WI38 (cell line): ENCODE data around the gene KRT25.

Experiments used
- H3K4me3 ChIP-seq: 2 replicates; pipeline ENCODE4 v1.5.1; 2011; ENCODE audit warnings: low read depth, mild to moderate bottlenecking, control low read depth, low read length
- TF ChIP-seq, protein P1 (sequence below): IDR thresholded peaks from 2 replicates; pipeline ENCODE4 v1.5.1; 2012; ENCODE audit warnings: low read depth, mild to moderate bottlenecking, control low read depth, low read length

KRT25 gene

DNA sequence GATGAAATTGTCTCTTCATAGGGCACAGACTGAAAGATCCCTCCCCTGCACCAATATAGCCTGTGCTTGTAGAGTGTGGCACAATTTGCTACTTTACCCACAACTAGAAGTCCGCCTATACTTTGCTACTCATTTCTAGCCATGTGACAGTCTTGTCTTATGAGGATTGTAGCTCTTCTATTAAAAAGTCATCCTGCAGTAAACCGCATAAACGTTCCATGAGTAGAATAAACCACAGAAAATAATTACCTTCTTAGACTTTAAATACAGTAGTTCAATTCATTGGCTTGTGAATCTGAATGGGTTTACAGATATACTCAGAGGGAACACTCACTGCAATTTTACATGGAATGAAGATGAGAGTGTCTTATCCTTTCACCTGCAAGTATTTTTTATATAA is 22.8 kb upstream of the KRT25 start:
- TF ChIP-seq, protein P1, sequence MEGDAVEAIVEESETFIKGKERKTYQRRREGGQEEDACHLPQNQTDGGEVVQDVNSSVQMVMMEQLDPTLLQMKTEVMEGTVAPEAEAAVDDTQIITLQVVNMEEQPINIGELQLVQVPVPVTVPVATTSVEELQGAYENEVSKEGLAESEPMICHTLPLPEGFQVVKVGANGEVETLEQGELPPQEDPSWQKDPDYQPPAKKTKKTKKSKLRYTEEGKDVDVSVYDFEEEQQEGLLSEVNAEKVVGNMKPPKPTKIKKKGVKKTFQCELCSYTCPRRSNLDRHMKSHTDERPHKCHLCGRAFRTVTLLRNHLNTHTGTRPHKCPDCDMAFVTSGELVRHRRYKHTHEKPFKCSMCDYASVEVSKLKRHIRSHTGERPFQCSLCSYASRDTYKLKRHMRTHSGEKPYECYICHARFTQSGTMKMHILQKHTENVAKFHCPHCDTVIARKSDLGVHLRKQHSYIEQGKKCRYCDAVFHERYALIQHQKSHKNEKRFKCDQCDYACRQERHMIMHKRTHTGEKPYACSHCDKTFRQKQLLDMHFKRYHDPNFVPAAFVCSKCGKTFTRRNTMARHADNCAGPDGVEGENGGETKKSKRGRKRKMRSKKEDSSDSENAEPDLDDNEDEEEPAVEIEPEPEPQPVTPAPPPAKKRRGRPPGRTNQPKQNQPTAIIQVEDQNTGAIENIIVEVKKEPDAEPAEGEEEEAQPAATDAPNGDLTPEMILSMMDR, result no peak
- no peak overlapping the region for H3K4me3 ChIP-seq

DNA sequence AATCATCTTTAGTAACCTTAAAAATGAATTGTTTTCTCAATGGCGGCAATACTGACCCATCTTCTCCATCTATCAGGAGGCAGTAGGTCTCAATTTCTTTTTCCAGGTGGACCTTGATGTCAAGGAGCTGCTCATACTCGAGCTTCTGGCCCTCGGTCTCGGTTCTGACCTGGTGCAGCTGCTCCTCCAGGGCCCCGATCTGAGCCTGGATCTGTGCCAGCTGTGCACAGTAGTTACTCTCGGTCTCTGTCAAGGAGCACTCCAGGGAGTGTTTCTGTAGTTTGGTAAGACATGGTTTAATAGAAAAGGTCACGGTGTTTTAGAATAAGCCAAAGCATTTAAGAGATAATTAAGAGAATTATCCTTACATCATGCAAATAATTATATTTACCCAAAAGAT is 22.3 kb upstream of the KRT25 start:
- no peak overlapping the region for H3K4me3 ChIP-seq
- TF ChIP-seq, protein P1, result no peak

DNA sequence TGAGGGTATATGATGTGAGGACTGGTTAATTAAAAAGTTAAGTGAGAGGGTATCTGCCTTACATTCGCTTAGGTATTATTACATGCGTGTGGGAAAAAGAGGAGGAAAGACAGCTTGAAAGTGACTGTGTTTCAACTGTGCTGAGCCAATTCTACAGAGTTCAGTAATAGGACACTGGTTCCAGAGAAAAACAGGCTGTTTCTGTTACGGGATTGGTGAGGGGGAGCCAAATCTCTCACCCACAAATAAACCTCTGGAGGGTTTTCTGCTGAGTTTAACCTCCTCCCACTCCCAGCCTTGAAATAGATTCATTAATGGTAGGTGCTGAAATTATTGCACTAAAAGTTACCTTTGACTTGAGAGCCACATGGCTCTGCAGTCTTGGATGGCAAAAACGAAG is 20.8 kb upstream of the KRT25 start:
- no peak overlapping the region for H3K4me3 ChIP-seq
- TF ChIP-seq, protein P1, result no peak

DNA sequence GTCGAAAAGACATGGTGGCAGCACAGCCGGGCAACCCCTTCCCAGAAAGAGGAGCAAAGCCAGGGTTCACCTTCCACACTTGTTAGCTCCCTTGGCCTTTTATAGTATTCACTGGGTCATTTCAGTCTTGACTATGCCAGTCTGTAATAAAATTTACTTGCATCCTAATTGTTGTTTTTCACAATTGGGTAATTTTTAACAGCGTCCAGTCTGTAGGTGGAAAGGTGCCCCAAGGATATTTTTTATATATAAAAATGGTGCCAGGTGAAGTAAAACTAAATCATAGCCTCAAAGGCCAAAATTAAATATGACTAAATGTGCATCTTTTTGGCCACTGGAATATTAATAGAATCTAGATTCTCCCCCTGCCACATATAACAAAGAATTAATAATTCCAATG is 17.0 kb upstream of the KRT25 start, which contains the start of gene KRT26:
Gene KRT26, minus strand, starts transcription at position 101 of the 400 bp plus-strand sequence. Its CDS starts 88 bp downstream, at position 13.
- H3K4me3 ChIP-seq, result no peak within 1 kb of the TSS
- TF ChIP-seq, protein P1, result no peak

DNA sequence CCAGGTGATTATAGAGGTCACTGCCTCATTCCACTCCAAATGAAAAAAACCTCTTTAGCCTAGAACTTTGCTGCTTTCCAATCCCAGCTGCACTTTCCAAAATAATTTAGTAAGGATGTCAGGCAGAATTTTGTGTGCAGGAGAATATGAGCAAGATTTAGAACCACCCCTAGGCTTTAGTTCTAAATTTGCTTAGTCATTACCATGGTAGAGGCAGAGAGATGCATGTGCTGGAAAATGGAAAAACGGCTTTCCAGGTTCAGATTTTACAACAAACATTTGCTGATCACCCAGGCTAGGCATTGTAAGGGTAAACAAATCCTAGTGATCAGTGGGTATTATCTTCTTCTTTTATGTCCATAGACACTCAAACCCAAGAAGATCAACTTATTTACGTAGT is 10.5 kb upstream of the KRT25 start:
- TF ChIP-seq, protein P1, result no peak
- H3K4me3 ChIP-seq, result no peak overlapping the region

DNA sequence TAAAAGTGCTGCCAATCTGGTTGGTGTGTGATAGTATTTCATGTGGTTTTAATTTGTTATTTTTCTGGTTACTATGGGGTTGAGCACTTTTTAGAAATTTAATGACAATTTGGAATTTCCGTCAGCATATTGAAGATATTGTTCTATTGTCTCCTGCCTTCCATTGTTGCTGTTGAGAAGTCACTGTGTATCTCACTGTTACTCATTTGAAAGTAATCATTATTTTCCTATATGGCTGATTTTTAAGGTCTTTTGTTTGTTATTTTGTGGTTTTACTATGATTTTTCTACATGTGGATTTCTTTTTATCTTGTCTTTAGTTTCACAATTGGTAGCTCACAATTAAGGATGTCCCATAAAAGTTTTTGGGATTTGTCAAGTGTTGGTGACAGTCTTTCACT is 8.6 kb upstream of the KRT25 start:
- no peak overlapping the region for H3K4me3 ChIP-seq
- TF ChIP-seq, protein P1, result no peak

DNA sequence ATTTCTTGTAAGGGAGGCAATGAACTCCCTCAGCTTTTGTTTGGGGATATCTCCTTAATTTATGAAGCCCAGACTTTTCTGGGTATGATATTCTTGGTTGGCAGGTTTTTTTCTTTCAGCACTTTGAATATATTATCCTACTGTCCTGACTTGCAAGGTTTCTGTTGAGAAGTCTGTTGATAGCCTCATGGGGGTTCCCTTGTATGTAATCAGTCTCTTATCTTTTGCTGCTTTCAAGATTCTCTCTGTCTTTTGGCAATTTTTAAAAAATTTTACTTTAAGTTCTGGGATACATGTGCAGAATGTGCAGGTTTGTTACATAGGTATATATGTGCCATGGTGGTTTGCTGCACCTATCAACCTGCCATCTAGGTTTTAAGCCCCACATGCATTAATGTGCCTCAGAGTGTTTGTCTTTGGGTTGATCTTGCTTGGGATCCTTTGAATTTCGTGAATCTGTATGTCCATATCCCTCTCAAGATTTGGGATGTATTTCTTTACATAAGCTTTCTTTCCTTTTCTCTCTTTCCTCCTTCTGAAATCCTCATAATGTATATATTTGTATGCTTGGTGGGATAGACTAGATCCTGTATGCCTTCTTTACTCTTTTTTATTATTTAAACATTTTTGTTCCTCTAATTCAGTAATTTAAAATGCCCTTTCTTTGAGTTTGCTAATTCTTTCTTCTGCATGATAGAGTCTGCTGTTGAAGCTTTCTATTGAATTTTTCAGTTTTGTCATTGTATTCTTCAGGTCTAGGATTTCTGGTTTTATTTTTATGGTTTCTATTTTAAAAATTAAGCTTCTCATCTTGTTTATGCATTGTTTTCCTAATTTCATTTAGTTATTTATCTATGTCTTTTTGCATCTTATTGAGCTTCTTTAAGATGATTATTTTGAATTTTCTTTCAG is 5.2 kb upstream of the KRT25 start:
- TF ChIP-seq, protein P1, result no peak
- H3K4me3 ChIP-seq, result no peak overlapping the region
